HCT116 (cell line): ENCODE data around the gene CDH26. TPM values are rescaled to one million over a fixed set of nuclear protein-coding genes. Genes with fewer than 3 reads are reported as not detected.

Source experiments
- ATAC-seq: fragments of 200-7000 bp; cut with Tn5 transposase; 2 replicates; pipeline ENCODE4 v1.9.1; 2020; ENCODE audit warnings: mild to moderate bottlenecking, moderate library complexity
- BruUV-seq: library from RNA; stranded (reverse); fragments of 400-500 nt; replicated peaks from 2 replicates; lab custom pipeline; 2021; lab: Mats Ljungman, UMichigan
- CTCF ChIA-PET: fragments of 300-600 bp; sonication (Branson Sonifier 250); formaldehyde crosslinking; loops from one replicate; lab custom pipeline; 2021; ENCODE audit warnings: antibody characterized with exemption; lab: Charles Lee
- POLR2A ChIA-PET: fragments of 300-600, 350-600 bp; sonication (Branson Sonifier 250); formaldehyde crosslinking; loops from one replicate; lab custom pipeline; 2021; ENCODE audit warnings: antibody characterized with exemption; lab: Charles Lee
- RAD21 ChIA-PET, 2 experiments: fragments of 300-600 bp; sonication (Branson Sonifier 250); formaldehyde crosslinking; loops; one replicate each; lab custom pipeline; 2023; ENCODE audit warnings: low total read pairs in 2 of 2; ENCODE audit not compliant: uncharacterized antibody in 2 of 2, unreplicated experiment in 2 of 2, low non-redundant PET in 1 of 2; lab: Charles Lee
- DNase-seq: peaks from one replicate; pipeline ENCODE4 v3.0.0-alpha.2; 2010; ENCODE audit warnings: low read depth, low spot score
- H2AFZ ChIP-seq: fragments of 200-600 bp; shearing (Covaris generic), sonication (generic); 2 replicates; pipeline ENCODE4 v1.6.1; 2017; ENCODE audit warnings: low read depth, mixed run types, mixed read lengths, antibody characterized with exemption, low read length; ENCODE audit not compliant: poor library complexity, severe bottlenecking
- H3K27ac ChIP-seq: 2 replicates; pipeline ENCODE4 v1.5.1; 2012; ENCODE audit warnings: low read depth, low read length
- H3K27me3 ChIP-seq: fragments of 200-600 bp; sonication (generic); 2 replicates; pipeline ENCODE4 v1.6.1; 2016; ENCODE audit warnings: mixed run types, low read length, mixed read lengths; ENCODE audit not compliant: insufficient read depth
- H3K36me3 ChIP-seq, 2 experiments: fragments of 200-500 bp in 1 of 2; fragments of 200-600 bp in 1 of 2; sonication (Bioruptor generic) in 1 of 2; sonication (generic) in 1 of 2; 2 replicates each; pipeline versions ENCODE4 v1.5.1 to v1.6.1; 2014 to 2016; ENCODE audit warnings: low read length in 2 of 2, inconsistent platforms in 1 of 2, mixed read lengths in 1 of 2, mixed run types in 1 of 2; ENCODE audit not compliant: insufficient read depth in 2 of 2, control insufficient read depth in 1 of 2
- H3K4me1 ChIP-seq, 2 experiments: fragments of 200-600 bp in 1 of 2; sonication (generic) in 1 of 2; 2 replicates each; pipeline versions ENCODE4 v1.5.1 to v1.6.1; 2012 to 2017; ENCODE audit warnings: low read length in 2 of 2, inconsistent platforms in 1 of 2, mild to moderate bottlenecking in 1 of 2, mixed read lengths in 1 of 2, mixed run types in 1 of 2, moderate library complexity in 1 of 2; ENCODE audit not compliant: insufficient read depth in 2 of 2, control insufficient read depth in 1 of 2
- H3K4me2 ChIP-seq: fragments of 200-600 bp; sonication (generic); 2 replicates; pipeline ENCODE4 v1.6.1; 2017; ENCODE audit warnings: mixed run types, low read length, mixed read lengths
- H3K4me3 ChIP-seq, 2 experiments: fragments of 200-600 bp in 1 of 2; sonication (generic) in 1 of 2; replicated peaks in 1 of 2; 2 replicates each; pipeline ENCODE4 v1.5.1; 2011 to 2016; ENCODE audit warnings: low read length in 2 of 2, control low read depth in 1 of 2, low read depth in 1 of 2, mild to moderate bottlenecking in 1 of 2, mixed read lengths in 1 of 2, mixed run types in 1 of 2
- H3K79me2 ChIP-seq: fragments of 200-600 bp; sonication (generic); 2 replicates; pipeline ENCODE4 v1.6.1; 2017; ENCODE audit warnings: mild to moderate bottlenecking, mixed run types, low read length, moderate library complexity, mixed read lengths; ENCODE audit not compliant: insufficient read depth
- H3K9ac ChIP-seq: fragments of 200-600 bp; sonication (generic); 2 replicates; pipeline ENCODE4 v1.6.1; 2016; ENCODE audit warnings: low read length, mixed read lengths
- H3K9me2 ChIP-seq: fragments of 200-600 bp; sonication (generic), shearing (Covaris generic); 2 replicates; pipeline ENCODE4 v1.6.1; 2017; ENCODE audit warnings: mixed run types, mild to moderate bottlenecking, moderate library complexity; ENCODE audit not compliant: insufficient read depth
- H3K9me3 ChIP-seq, 2 experiments: fragments of 200-500 bp in 1 of 2; fragments of 200-600 bp in 1 of 2; sonication (Bioruptor generic) in 1 of 2; sonication (generic) in 1 of 2; 2 replicates each; pipeline ENCODE4 v1.6.1; 2014 to 2017; ENCODE audit warnings: low read length in 2 of 2, mixed read lengths in 2 of 2, inconsistent platforms in 1 of 2, low read depth in 1 of 2, mild to moderate bottlenecking in 1 of 2, mixed run types in 1 of 2, moderate library complexity in 1 of 2; ENCODE audit not compliant: control insufficient read depth in 1 of 2, insufficient read depth in 1 of 2
- H4K20me1 ChIP-seq: fragments of 200-600 bp; sonication (generic), shearing (Covaris generic); 2 replicates; pipeline ENCODE4 v1.6.1; 2017; ENCODE audit warnings: mixed run types, mild to moderate bottlenecking, moderate library complexity; ENCODE audit not compliant: insufficient read depth
- CBX3 ChIP-seq: IDR thresholded peaks from 2 replicates; pipeline ENCODE4 v1.6.1; 2012; ENCODE audit warnings: low read depth
- ELF1 ChIP-seq: IDR thresholded peaks from 2 replicates; pipeline ENCODE4 v1.6.1; 2012; ENCODE audit warnings: low read depth, borderline replicate concordance
- EZH2phosphoT487 ChIP-seq: fragments of 200-600 bp; IDR thresholded peaks from 2 replicates; pipeline ENCODE4 v1.6.1; 2018; ENCODE audit warnings: antibody characterized with exemption, borderline replicate concordance
- POLR2AphosphoS5 ChIP-seq: IDR thresholded peaks from 2 replicates; pipeline ENCODE4 v1.6.1; 2011; ENCODE audit warnings: mild to moderate bottlenecking, low read depth, low read length, moderate library complexity
- RAD21 ChIP-seq: IDR thresholded peaks from 2 replicates; pipeline ENCODE4 v1.6.1; 2012; ENCODE audit warnings: low read depth, mild to moderate bottlenecking
- SIN3A ChIP-seq: IDR thresholded peaks from 2 replicates; pipeline ENCODE4 v1.6.1; 2012; ENCODE audit warnings: low read depth
- SRF ChIP-seq: IDR thresholded peaks from 2 replicates; pipeline ENCODE4 v1.6.1; 2012; ENCODE audit warnings: low read depth
- YY1 ChIP-seq: IDR thresholded peaks from 2 replicates; pipeline ENCODE4 v1.6.1; 2011; ENCODE audit warnings: low read length, low read depth, moderate library complexity, mild to moderate bottlenecking; ENCODE audit not compliant: insufficient replicate concordance; ENCODE audit errors: extremely low read depth
- ZFX ChIP-seq: fragments of 450-650 bp; IDR thresholded peaks from 2 replicates; pipeline ENCODE4 v1.6.1; 2017
- ZNF274 ChIP-seq: fragments of 200-500 bp; sonication (Bioruptor generic); IDR thresholded peaks from 2 replicates; pipeline ENCODE4 v1.6.1; 2014; ENCODE audit warnings: mild to moderate bottlenecking, low read depth, low read length, inconsistent platforms
- intact Hi-C: fragments of 100-400 bp; cut with micrococcal nuclease; formaldehyde crosslinking; loops from 2 replicates; pipeline ENCODE4 v1.10.0; 2022
- total RNA-seq: library from RNA; stranded (reverse); gene quantifications from one replicate; pipeline ENCODE4 v1.2.1, GENCODE V29; 2021; ENCODE audit not compliant: unreplicated experiment
- TF ChIP-seq, protein P1 (sequence below): IDR thresholded peaks from 2 replicates; pipeline ENCODE4 v1.6.1; 2012; ENCODE audit warnings: low read depth
- TF ChIP-seq, protein P2 (sequence below), 3 experiments: fragments of 200-600 bp in 1 of 3; sonication (generic) in 1 of 3; IDR thresholded peaks in 2 of 3; conservative IDR thresholded peaks in 1 of 3; 2 replicates each; pipeline ENCODE4 v1.5.1; 2012 to 2017; ENCODE audit warnings: low read depth in 2 of 3, low read length in 2 of 3, antibody characterized with exemption in 1 of 3, borderline replicate concordance in 1 of 3, control low read depth in 1 of 3, mild to moderate bottlenecking in 1 of 3, mixed read lengths in 1 of 3, mixed run types in 1 of 3, moderate library complexity in 1 of 3; ENCODE audit not compliant: insufficient read depth in 1 of 3

CDH26 gene
- total RNA-seq, 1 experiment from 2014 or later, result 0.34 TPM

DNA sequence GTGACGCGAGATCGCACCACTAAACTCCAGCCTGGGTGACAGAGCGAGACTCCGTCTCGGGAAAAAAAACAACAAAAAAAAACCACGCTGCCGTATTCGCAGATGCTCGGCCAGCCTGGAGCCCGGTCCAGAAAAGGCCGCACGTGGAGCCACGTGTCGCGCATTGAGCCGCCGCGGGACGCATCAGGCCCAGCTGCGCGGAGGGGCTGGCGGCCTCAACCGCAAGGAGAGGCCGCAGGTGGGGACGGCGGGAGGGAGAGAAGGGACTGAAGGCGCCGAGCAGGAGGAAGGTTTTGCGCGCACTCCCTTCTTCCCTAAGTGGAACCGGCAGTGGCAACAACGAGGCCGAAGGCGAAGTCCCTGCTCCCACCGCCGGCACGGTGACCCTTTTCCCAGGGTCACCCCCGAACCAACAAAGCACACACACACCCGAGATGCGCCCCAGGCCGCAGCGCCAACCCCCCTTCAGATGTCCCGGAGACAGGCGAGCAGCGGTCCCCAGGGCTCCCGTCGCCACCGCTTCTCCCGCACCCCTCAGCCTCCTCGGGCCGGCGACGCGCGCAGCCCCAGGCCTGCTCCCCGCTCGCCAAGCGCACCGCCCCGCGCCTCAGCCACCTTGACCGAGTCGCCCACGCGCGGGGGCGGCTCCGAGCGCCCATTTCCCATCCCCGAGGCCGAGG lies 25.5 kb upstream of the CDH26 start:
- Histone ChIP-seq H3K9me2 (no peaks in the 10 kb centered on the region), H3K27ac (no peak overlapping the region), H3K79me2 (no peaks in the 10 kb centered on the region), H3K9ac (no peak overlapping the region), H3K9me3 (no peaks in the 10 kb centered on the region), H3K27me3 (peaks cover 2% of the 10 kb centered on the region; the same call in 1 of the 2 replicates), H3K4me3 (no peak overlapping the region), H4K20me1 (no peaks in the 10 kb centered on the region), H2AFZ (no peak overlapping the region), H3K4me2 (no peak overlapping the region), H3K4me1 (peaks cover 2 to 8% of the 10 kb centered on the region in 2 experiments; a peak in 3 of 4 replicates), H3K36me3 (no peaks in the 10 kb centered on the region)
- BruUV-seq, result no TSS peak
- ChIA-PET POLR2A (interaction anchor here (1.5 kb wide), 1 partner anchor 7 kb away, joined by 4 read pairs; the partner anchor contains the start of genes FAM217B and PPP1R3D), RAD21 (no interaction called here), CTCF (interaction anchor here (1.6 to 2.4 kb wide), 2 partner anchors 10 to 38 kb away, joined by 4 to 10 read pairs; no protein-coding TSS in a partner anchor)
- DNase-seq (no peak), ATAC-seq (no peak)
- intact Hi-C loops, result no loop called here
- TF ChIP-seq CBX3 (no peak), SIN3A (no peak)

DNA sequence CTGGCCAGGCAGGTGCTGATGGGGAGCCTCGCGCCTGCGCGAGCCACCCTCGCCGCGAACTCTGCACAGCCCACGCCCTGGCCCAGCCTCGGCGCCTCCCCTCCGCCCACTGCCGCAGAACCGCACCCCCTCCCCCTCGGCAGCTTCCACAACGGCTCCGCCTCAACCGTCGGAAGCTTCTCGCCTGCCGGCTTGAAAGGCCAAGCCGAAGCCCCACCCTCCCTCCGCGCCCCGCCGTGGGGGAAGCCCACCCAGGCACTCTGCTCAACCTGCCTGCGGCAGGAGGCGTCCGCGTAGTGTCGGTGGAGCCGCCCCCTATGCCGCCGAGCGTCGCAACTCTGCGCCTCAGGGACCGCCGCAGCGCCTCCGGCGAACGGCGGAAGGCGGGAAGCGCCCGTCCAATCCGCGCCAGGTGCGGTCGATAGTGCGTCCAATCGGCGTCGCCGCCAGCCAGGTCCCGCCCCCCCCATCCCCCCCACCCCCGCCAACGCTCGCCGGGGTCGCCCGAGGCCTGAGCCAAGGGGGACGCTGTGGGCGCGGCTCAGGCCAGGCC lies 24.9 kb upstream of the CDH26 start, which contains the start of gene SYCP2:
Gene SYCP2 (minus strand): TSS at position 342 of the 553 bp plus-strand sequence. CDS start 11,224 bp downstream, outside the sequence.
- H3K79me2 ChIP-seq, result no peaks in the 10 kb centered on the region
- ChIA-PET POLR2A (no interaction called here), RAD21 (no interaction called here)
- DNase-seq, result no peak
- BruUV-seq, result no TSS peak
- H3K4me1 ChIP-seq, result peaks cover 2 to 8% of the 10 kb centered on the region in 2 experiments; a peak in 3 of 4 replicates
- TF ChIP-seq CBX3 (no peak), ZFX (no peak), YY1 (no peak), POLR2AphosphoS5 (no peak), ELF1 (no peak), ZNF274 (no peak), EZH2phosphoT487 (no peak), SRF (no peak), RAD21 (no peak)
- TF ChIP-seq, protein P1, sequence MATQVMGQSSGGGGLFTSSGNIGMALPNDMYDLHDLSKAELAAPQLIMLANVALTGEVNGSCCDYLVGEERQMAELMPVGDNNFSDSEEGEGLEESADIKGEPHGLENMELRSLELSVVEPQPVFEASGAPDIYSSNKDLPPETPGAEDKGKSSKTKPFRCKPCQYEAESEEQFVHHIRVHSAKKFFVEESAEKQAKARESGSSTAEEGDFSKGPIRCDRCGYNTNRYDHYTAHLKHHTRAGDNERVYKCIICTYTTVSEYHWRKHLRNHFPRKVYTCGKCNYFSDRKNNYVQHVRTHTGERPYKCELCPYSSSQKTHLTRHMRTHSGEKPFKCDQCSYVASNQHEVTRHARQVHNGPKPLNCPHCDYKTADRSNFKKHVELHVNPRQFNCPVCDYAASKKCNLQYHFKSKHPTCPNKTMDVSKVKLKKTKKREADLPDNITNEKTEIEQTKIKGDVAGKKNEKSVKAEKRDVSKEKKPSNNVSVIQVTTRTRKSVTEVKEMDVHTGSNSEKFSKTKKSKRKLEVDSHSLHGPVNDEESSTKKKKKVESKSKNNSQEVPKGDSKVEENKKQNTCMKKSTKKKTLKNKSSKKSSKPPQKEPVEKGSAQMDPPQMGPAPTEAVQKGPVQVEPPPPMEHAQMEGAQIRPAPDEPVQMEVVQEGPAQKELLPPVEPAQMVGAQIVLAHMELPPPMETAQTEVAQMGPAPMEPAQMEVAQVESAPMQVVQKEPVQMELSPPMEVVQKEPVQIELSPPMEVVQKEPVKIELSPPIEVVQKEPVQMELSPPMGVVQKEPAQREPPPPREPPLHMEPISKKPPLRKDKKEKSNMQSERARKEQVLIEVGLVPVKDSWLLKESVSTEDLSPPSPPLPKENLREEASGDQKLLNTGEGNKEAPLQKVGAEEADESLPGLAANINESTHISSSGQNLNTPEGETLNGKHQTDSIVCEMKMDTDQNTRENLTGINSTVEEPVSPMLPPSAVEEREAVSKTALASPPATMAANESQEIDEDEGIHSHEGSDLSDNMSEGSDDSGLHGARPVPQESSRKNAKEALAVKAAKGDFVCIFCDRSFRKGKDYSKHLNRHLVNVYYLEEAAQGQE, result no peak
- TF ChIP-seq, protein P2, sequence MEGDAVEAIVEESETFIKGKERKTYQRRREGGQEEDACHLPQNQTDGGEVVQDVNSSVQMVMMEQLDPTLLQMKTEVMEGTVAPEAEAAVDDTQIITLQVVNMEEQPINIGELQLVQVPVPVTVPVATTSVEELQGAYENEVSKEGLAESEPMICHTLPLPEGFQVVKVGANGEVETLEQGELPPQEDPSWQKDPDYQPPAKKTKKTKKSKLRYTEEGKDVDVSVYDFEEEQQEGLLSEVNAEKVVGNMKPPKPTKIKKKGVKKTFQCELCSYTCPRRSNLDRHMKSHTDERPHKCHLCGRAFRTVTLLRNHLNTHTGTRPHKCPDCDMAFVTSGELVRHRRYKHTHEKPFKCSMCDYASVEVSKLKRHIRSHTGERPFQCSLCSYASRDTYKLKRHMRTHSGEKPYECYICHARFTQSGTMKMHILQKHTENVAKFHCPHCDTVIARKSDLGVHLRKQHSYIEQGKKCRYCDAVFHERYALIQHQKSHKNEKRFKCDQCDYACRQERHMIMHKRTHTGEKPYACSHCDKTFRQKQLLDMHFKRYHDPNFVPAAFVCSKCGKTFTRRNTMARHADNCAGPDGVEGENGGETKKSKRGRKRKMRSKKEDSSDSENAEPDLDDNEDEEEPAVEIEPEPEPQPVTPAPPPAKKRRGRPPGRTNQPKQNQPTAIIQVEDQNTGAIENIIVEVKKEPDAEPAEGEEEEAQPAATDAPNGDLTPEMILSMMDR (IDR thresholded peaks at IDR 0.05 in 2 of 3, conservative IDR thresholded peaks at IDR 0.05 in 1 of 3; ENCODE audit: borderline replicate concordance in 1 of 3, insufficient read depth in 1 of 3, low read depth in 2 of 3, low read length in 2 of 3), result no peak
- TF ChIP-seq, all 23 proteins: peak for 0
- peak within 1 kb of the TSS in 1 of 2 experiments; percentile 18; a peak in 1 of 4 replicates for H3K4me3 ChIP-seq
- no peak; the same call in 1 of the 2 replicates for ATAC-seq
- no peaks in the 10 kb centered on the region for H3K9me3 ChIP-seq
- CTCF ChIA-PET, result interaction anchor here (1.1 to 2.8 kb wide), 11 partner anchors 8 to 59 kb away, joined by 3 to 14 read pairs (median 5); no protein-coding TSS in a partner anchor
- H2AFZ ChIP-seq, result peak within 1 kb of the TSS; percentile 74
- H3K27me3 ChIP-seq, result no peaks in the 10 kb centered on the region; the same call in 1 of the 2 replicates
- H3K9me2 ChIP-seq, result no peaks in the 10 kb centered on the region
- no peaks in the 10 kb centered on the region for H4K20me1 ChIP-seq
- intact Hi-C loops, result no loop called here
- no peak within 1 kb of the TSS for H3K27ac ChIP-seq
- no peaks in the 10 kb centered on the region for H3K36me3 ChIP-seq
- peak within 1 kb of the TSS; percentile 63 for H3K4me2 ChIP-seq
- no peak within 1 kb of the TSS for H3K9ac ChIP-seq
